Activated CD4-positive, CD25-positive, alpha-beta regulatory T cell (primary cell): ENCODE data around the gene FAM149A.
A peak's percentile ranks its signal among the peaks of the same experiment; 100 is the strongest.

Source experiments
- DNase-seq, 4 experiments: peaks; one replicate each; lab custom pipeline; 2025; lab: John Stamatoyannopoulos, UW

Gene FAM149A

DNA sequence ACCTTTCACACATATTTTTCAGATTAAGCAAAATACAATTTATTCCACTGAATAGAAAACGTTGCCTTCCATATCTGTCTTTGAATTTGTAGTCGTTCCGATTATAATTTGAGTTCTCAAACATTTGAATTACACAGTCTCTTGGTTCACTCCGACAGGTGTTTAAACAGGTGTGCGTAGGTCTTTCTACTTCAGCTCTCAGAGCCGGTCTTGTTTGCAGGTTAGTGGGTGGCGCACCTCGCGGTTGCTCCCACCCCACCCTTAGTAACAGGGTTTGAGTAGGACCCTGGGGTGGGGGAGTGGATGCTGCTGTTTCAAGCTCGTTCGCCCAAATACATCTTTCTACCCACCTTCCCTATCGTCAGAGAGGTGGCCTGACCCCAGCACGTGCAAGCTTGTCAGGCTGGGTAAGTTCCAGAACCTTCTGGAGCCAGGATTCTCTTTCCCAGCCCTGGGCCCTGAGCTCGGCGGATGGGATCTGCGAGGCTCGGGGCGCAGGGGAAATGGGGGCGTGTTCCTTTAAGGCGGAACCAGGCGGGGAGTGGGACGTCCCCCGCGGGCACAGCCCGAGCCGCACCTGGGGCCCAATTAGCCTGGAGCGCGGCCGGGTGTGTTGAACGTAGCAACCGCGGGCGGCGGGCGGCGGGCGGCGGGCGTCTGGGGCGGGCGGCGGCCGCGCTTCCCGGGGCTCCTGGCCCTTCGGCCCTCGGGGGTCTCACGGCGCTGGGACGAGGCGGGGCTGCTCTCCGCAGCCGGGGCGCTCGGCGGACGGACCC lies at the start of gene FAM149A:
Gene FAM149A, plus strand, starts transcription at position 591 of the 776 bp plus-strand sequence.
- DNase-seq: peak; percentile 3 to 11 (median 6)

DNA sequence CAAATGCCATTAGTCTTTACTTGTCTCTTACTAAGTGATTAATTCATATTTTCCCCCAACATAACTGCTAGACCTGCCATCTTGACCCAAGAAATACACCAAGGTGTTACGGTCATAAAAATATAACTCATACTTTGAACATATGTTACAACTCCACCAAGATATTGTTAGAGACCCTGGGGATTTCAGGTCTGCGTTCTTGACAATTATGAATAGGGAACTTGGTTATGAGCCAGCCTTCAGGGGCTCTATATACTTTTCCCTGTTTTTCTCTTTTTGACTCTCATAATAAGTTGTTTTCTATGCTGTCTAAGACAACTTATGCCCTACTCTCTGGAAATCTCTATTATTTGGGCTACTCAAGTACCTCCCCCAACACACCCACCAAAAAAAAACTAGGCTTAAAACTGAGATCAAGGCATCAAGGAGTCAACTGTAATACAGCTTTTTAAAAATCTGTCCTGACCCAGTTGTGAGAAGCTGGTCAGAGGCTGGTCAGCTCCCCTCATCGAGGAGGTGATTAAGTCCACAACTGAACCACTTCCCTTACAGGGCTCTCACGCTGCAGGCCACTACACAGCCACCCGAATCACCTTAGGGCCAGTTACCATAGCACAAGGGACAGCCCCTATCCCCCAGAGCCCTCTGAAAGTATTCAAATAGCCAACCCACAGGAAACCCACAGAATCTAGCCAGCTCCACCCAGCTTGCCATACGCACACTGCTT lies 46.1 kb upstream of the FAM149A start:
- no peak for DNase-seq

DNA sequence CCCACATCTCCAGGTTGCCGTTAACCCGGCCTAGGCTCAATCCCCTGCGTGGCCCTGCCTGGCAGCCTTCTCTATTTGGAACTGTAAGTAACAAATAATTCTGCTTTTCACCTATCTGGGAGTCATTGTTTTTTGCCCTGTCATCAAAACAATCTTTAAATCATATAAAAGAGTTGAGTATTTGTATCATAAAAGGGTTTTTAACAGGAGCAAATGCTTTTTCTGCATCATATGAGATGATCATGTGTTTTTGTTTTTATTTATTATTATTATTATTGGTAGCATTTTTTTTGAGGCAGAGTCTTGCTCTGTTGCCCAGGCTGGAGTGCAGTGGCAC lies 45.6 kb upstream of the FAM149A start:
- DNase-seq: no peak

DNA sequence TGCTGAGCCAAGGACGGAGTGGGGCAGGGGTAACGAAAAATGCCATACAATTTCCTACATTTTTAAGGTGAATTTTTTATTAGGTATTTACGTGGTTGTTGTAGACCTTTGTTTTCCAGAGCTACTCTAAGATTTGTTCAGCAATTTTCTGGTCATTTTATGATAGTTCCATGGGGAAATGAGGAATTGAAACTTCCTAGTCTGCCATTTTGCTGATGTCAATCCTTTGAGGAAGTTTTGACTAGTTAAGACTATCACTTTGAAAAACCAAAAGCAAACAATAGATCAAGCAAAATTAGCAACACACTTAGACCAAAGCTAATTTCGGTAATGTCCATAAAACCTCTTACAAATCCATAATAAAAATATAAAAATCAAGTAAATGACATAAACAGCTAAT lies 42.6 kb upstream of the FAM149A start:
- no peak for DNase-seq

DNA sequence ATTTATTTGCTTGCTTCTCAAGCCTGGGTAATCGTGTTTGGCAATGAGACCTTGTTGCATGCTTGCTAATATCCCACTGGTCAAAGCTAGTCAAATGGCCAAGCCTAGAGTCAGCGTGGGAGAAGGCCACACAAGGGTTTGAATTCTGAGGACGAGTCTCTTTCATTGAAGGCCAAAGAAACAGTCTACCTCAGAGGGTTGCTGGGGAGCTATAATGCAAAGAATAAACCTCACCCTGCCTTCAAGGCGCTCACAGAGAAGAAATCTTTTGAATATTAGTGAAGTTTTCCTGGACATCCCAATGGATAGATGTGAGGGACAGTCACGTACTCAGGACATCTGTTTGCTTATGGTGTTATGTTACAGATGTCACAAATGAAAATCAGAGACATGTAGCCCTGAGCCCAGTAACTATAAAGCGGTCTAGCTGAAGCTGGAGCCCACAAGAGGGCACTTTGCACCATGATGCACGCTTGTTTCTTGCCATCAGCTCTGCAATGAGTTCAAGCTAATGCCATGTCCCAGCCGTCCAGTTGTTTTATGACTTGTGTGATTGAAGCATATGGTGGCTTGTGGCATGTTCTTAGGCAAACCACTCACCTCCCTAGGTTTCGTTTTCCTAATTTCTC lies 36.6 kb upstream of the FAM149A start:
- DNase-seq: no peak

DNA sequence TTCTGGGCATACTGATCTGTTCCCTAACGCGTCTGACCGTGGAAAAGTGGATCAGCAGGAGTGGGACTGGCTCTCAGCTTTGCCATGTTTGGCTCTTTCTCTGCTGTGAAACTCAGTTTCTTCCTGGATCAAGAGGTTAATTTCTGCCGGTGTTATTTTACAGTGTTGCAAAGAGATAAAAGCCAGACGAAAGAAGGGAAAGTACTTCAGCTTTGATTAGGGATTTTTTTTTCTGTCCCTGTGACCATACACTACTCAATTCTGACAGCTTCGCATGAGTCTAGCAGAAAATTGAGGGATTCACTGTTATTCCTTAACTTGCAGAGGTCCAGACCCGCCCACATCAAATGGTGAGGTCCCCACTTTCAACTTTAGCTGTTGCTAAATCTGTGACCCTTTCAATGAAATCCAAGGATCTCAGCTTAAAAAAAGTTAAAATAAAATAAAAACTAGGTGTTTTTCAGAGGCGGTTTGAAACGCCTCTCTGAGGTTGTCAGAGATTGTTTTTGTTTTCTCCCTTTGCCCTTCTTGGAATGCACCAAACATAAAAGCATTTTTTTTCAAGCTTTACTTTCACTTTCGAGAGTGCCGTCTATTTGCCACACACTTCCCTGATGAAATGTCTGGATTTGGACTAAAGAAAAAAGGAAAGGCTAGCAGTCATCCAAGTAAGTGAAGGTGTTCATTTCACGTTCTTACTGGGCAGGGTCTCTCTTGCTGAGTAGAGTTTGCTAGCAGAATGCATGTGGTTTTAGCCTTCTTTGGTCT lies 35.7 kb upstream of the FAM149A start, which contains the start of gene TLR3:
Gene TLR3, plus strand, starts transcription at position 576 of the 768 bp plus-strand sequence. CDS start 7,464 bp downstream, outside the sequence.
- no peak for DNase-seq

DNA sequence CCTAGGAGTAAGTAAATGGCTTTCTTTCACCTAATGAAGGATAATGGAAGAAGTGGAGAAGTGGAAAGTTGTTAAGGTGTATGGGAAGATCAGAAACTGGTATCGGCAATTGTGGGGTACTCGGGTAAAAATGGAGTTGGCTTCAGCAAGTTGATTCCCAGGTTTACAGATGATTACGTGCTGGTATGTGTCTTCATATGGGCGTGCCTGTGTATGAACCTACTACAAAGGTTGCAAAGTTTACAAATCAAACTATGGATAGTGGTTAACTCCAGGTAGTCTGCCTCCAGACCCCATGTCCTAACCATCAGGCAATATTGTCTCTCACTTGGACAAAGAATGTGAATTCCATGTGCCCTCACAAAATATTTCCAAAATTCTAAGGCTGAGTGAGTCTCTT lies 34.8 kb upstream of the FAM149A start:
- no peak for DNase-seq

DNA sequence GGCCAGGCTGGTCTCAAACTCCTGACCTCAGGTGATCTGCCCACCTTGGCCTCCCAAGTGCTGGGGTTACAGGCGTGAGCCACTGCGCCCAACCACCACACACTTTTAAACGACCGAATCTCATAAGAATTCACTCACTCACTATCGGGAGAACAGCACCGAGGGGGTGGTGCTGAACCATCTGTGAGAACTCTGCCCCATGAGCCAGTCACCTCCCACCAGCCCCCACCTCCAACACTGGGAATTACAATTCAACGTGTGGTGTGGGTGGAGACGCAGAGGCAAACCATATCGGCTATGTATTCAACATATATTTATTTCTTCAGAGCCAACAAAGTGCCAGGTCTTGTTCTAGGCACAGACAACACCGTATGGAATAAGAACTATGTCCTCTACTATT lies 32.0 kb upstream of the FAM149A start:
- no peak for DNase-seq

DNA sequence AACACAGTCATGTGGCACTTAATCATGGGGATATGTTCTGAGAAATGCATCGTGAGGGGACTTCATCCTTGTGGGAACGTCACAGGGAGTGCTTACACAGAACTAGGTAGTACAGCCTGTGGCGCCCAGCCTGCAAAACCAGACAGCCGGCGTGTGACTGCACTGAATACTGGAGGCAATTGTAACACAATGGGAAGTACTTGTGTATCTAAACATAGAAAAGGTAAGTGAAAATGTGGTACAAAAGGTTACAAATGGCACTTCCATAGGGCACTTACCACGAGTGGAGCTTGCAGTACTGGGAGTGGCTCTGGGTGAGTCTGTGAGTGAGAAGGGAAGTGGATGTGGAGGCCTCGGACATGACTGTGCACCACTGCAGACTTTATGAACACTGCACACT lies 30.3 kb upstream of the FAM149A start:
- DNase-seq: no peak

DNA sequence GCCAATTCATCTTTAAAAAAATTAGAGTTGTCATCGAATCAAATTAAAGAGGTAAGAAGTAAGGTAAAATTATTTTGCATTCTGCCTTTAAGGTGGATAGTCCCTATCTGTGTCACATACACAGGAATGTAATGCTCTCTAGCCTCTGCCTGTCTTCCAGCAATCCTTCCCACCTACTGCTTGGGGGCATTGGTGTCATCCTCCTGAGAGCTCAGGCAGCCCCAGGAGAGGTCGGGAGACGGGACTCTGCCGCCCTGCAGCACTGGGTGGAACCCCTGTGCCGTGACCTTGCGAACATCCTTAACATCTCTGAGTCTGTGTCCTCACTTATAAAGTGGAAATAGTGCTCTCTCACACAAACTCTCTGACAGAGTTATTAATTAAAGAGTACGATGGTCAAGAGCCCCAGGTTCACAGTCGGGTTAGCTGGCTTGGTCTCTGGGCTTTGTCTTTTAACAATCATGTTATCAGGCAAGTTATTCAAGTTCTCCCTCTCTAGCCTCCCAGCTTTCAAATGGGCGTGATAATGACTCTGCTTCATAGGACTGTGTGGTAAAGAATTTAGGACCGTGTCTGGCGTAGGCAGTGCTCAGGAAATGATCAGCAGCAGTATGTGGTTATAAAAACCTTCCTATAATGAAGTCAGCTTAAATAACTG lies 25.4 kb upstream of the FAM149A start:
- DNase-seq: no peak

DNA sequence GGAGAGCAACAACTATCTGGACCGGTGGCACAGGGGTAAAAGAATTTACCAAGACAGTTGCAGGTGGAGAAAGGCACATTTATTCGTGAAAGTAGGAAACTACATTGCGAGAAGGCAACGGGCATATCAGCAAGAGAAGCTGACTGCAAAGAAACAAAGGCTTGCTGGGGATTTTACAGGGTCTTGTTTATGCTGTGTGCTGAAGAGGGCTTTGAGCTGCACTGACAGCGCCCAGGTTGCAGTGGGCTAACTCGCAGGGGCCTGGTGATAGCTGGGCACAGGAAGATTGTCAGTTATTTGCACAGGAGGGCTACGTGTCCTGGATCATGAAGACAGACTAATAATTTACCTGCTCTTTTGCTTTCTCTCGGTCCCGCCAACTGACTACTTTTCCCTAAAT lies 24.8 kb upstream of the FAM149A start:
- no peak for DNase-seq

DNA sequence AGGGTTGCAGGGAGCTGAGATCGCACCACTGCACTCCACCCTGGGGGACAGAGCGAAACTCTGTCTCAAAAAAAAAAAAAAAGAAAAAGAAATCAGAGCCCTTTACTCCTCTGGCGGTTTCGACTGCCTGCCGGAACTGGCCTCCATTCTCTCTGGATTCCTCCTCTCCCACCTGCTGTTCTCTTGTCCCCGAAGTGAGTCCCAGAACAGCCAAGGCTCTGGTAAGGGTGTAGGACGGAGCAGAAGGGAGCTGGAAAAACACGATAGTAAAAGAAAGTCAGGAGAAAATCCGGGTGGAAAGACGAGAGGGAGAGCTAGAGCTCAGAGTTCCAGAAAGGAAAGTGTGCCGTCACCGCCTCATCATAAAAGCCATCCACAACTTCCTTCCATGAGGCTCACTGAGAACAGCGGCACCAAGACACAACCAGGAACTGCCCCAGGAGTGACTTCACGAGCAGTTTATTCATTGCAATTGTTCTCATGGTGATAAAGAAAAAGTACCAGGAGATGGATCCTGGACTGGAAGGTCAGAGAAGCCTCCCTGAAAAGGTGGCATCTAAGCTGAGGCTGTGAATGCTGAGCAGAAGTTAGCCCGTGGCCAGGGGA lies 23.2 kb upstream of the FAM149A start:
- no peak for DNase-seq

DNA sequence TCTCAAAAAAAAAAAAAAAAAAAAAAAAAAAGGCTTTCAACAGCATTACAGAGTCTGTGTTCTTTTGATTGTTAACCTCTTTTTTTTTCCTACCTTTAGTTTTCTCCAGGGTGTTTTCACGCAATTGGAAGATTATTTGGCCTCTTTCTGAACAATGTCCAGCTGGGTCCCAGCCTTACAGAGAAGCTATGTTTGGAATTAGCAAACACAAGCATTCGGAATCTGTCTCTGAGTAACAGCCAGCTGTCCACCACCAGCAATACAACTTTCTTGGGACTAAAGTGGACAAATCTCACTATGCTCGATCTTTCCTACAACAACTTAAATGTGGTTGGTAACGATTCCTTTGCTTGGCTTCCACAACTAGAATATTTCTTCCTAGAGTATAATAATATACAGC lies 22.3 kb upstream of the FAM149A start:
- DNase-seq: no peak

DNA sequence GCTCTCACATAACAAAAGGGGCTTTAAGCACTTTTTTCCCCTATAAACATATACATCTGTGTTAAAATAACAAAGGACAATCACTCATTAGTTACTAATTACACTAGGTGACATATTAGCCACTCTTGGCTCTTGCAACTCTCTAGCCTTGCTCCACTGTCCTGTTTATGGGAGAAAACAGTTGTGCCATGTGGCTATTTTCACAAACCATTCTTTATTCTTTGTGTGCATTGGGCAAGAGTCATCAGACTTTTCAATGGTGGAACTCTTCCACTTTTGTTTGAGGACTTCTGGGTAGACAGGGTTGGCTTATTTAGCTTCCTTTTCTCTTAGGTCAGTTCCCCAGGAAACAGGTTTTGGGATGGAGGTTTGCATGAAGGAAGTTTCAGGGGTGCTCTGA lies 16.0 kb upstream of the FAM149A start:
- no peak for DNase-seq

DNA sequence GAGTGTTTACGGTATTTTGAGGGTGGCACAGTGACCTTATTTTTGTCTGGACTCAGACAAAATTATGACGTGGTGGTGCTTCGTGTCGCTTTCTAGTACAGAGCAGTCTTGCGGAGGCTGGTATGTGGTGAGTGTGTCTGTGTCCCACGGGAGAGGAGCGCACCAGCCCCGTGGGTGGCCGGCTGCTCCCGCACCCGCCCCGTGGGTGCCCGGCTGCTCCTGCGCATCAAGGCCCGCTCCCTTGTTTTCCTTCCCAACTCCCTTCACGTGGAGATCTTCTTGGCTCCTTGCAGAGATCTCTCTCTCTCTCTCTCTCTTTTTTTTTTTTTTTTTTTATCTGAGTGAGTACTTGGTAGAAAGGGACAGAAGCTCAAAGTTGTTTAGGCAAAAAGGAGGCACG lies 12.2 kb upstream of the FAM149A start:
- DNase-seq: no peak

DNA sequence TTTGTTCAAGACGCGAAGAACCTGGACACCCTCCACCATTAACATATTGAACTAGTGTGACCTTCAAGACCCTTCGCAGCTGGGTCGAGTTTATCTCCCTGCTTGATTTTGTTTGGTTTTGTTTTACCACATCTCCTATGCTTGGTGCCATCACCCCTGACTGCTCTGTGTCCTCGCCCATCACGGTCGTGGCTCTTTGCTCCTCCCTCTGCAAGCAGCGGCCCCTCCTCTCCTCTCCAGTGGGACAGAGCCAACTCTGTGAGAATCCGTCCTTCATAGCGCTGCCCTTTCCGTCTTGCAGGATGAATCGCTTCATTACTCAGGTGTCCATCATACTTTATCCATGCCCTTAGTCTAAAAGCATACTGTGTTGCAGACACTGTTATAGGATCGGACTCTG lies 9.1 kb upstream of the FAM149A start:
- DNase-seq: no peak

DNA sequence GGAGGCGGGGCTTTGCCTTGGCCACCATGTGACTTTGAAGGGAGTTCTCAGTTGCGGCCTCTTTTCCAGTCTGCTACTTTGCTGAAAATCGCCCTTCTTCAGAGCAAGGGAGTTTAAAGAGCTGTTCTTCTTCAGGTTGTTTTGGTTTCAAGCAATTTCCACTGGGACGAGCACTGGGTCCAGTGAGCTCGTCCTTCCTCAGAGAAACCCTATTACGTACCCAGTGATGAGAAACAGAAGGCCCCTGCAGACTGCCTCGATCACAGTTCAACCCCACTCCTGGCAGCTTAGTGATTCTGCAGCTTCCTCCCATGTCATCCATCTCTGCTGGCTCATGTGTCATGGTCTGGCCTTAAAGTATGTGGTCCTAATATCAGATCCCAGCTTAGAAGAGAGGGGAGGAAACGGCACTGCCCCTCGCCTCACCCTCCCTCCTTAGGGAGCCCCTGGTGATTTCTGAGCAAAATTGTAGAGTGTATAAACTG lies 7.8 kb upstream of the FAM149A start:
- no peak for DNase-seq

DNA sequence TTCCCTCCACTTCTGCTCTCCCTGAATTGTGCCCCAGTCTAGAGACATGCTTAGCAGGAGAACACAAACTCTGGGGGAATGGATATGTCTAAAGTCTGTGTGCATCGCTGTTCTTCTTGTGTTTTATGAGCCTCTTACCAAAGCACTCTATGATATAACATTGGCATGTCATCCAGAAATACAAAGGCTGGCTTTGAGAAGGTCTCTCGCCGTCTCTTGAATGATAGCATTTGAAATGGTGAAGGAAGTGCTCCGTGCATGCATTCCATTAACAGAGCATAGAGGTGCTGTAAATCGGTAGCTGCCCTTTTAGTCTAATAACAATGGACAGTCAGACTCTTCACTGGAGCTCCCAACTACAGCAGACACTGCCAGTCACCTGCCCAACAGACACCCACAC lies 7.1 kb upstream of the FAM149A start:
- no peak for DNase-seq

DNA sequence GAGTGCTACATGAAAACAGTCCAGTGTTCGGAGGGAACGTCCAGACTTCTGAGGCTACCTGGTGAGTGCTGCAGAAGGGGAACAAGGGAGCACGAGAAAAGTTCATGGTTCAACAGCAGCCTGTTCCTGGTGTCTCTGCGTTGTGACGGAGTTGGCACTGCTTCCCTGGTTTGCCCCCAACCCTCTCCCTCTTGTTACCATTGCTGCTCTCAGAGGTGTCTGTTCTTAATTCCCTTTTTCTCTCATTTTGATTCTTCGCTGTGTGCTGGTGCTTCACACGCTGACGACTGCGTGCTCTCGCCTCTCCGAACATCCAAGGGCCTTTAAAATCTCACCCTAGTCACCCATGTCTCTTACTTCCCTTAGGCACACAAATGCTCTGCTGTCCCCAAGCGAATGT lies 1.6 kb upstream of the FAM149A start:
- no peak for DNase-seq

DNA sequence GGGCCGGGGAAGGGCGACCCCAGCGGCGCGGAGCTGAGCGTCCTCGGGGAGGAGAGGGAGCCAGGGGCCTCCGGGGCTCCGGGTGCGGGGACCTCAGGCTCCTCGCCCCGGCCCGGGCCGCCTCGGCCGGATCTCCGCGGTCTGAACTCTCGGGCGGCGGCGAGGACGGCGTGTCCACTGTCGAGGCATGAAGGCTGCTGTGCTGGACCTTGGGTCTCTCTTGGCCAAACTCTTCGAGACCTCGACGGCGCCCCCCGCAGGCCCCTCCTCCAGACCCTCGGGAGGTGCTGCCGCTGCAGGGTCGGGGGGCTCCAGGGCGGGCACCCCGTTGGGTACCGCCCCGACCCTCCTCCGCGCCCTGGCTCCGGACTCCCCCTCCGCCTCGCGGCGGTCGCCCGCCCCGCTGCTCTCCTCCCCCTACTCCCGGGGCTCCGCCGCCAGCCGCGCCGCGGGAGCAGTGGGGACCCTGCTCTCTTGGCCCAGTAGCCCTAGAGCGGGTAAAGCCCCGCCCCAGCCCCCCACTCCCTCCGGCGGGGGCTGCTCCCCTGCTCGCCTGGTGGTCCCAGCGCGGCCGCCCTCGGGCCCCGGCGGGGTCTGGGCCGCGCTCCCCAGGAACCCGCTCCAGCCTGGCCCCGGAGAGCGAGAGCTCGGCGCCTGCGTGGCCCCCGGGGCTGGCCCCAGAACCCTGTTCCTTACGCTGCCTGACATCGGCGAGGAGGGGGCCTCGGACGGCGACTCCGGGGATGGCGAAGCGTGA lies 564 bp downstream of the FAM149A start:
- DNase-seq: peak in 1 of 4 experiments; percentile 2
